Activated CD8-positive, alpha-beta memory T cell treated with anti-CD3 and anti-CD28 coated beads for 1 hour (primary cell): Measurements from ENCODE around the gene JAGN1.
A peak's percentile ranks its signal among the peaks of the same experiment; 100 is the strongest.
"Not testable (repeated sequence)": the region's sequence is repeated elsewhere in the genome, so short reads cannot be mapped to it uniquely, and the experiment has no call there.

Experiments used
- DNase-seq, 2 donors: peaks; one replicate each; pipeline ENCODE4 v3.0.0-alpha.2; 2020; ENCODE audit warnings: low read depth in 1 of 2; ENCODE audit errors: extremely low read depth in 1 of 2

JAGN1 gene

DNA sequence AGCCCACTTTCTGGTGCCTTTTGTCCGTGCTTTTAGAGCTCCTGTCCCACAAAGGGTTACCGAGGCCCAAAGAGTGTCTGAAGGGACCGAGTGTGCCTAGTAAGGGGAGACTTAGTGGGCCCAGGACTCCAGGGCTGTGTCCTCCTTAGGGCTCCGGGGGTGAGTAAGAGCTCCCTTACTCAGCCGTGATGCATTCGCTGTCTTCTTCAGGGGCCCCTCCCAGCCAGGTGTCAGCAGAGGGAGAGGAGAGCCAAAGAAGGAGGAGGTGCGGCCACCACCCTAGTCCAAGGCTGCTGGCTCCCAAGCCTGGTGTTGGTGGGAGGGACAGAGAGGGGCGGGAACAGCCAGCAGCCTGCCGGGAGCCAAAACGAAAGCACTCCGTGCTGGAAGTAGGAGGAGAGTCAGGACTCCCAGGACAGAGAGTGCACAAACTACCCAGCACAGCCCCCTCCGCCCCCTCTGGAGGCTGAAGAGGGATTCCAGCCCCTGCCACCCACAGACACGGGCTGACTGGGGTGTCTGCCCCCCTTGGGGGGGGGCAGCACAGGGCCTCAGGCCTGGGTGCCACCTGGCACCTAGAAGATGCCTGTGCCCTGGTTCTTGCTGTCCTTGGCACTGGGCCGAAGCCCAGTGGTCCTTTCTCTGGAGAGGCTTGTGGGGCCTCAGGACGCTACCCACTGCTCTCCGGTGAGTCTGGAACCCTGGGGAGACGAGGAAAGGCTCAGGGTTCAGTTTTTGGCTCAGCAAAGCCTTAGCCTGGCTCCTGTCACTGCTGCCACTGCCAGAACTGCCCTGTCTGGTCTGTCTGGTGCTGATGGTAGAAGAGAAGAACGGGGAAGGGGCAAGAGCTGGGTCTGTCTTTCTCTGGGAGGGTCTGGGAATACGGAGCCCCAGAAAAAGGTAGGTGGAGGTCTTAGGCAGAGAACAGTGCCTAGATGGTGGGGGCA is 26.6 kb downstream of the JAGN1 start, which contains the start of gene IL17RC:
Gene IL17RC (plus strand): TSS at position 365 of the 947 bp plus-strand sequence. CDS start 218 bp downstream, at position 583.
- no peak for DNase-seq

DNA sequence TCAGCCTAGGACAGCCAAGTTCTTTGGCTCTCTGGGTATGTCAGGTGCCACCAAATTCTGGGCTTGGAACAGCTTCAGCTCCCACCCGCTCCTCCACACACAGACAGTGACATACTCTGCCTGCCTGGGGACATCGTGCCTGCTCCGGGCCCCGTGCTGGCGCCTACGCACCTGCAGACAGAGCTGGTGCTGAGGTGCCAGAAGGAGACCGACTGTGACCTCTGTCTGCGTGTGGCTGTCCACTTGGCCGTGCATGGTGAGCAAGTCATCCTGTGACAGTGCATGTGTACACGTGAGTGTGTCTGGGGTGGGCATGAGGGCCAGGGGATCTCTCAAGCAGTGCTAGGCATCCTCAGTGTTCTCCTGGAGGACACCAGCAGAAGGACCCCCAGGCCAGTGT is 27.4 kb downstream of the JAGN1 start:
- DNase-seq = no peak

DNA sequence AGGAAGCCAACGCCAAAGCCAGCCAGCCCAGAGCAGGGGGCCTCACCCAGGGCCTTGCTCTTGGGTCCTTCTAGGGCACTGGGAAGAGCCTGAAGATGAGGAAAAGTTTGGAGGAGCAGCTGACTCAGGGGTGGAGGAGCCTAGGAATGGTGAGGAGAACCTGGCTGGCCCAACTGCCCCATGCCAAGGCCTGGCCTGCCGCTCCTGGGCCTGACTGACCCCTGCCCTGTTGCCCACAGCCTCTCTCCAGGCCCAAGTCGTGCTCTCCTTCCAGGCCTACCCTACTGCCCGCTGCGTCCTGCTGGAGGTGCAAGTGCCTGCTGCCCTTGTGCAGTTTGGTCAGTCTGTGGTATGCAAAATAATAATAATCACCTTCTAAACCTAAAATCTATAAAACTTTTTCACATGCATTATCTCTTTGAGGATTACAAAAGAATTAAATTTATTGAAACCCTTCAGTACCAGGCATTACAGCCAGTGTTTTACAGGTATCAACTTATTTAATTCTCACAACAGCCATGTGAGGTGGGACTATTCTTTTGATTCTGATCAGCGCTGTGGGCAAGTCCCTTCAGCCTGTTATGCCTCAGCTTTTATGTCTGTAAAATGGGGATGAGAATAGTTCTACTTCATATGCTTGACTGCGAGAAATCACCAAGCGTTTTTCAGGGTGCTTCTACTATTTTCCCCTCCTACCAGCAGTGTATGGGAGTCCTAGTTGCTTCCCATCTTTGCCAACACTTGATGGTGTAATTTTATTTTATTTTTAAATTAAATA is 28.0 kb downstream of the JAGN1 start:
- DNase-seq = no peak

DNA sequence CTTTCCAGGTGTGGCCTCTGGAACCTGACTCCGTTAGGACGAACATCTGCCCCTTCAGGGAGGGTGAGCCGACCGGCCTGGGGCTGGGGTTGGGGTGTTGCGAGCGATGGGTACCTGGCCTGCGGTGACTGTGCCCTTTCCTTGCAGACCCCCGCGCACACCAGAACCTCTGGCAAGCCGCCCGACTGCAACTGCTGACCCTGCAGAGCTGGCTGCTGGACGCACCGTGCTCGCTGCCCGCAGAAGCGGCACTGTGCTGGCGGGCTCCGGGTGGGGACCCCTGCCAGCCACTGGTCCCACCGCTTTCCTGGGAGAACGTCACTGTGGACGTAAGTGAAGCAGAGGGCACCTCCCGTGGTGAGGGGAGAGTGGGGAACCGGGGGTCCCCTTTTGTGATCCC is 37.7 kb downstream of the JAGN1 start:
- no peak for DNase-seq

DNA sequence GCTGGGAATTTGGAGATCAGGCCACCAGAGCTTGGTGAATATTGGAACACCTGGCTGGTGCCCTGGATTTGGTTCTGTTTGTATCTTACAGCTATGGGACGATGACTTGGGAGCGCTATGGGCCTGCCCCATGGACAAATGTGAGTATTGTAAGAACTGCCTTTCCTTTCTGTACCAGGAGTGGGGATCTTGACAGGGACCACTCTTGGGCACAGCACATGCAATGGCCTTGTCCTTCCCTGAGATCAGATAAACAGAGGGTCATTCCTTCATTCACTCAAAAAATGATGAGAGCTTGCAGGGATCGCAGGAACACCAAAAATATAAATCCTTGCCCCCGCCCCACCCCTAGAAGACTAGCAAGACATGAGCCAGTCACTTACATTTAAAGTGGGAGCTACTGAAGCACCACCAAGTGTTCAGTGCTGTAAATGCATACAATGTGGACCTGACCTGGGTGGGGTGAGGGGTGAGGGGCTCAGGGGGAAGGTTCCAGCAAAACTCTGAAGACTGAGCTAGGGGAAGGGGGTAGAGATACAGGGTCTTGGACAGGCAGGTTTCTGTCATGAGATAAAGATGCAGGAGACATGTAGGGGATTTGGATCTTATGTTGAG is 40.5 kb downstream of the JAGN1 start:
- DNase-seq = no peak

DNA sequence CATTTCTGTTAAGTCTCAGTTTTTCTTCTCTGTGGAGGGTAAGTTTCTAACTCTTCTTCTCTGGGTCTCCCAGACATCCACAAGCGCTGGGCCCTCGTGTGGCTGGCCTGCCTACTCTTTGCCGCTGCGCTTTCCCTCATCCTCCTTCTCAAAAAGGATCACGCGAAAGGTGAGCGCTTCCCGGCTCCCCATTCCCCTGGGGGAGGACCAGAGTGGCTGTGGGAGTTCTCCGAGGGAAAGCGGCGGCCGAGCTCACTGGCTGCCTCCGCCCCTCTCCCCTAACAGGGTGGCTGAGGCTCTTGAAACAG is 42.1 kb downstream of the JAGN1 start:
- no peak for DNase-seq

DNA sequence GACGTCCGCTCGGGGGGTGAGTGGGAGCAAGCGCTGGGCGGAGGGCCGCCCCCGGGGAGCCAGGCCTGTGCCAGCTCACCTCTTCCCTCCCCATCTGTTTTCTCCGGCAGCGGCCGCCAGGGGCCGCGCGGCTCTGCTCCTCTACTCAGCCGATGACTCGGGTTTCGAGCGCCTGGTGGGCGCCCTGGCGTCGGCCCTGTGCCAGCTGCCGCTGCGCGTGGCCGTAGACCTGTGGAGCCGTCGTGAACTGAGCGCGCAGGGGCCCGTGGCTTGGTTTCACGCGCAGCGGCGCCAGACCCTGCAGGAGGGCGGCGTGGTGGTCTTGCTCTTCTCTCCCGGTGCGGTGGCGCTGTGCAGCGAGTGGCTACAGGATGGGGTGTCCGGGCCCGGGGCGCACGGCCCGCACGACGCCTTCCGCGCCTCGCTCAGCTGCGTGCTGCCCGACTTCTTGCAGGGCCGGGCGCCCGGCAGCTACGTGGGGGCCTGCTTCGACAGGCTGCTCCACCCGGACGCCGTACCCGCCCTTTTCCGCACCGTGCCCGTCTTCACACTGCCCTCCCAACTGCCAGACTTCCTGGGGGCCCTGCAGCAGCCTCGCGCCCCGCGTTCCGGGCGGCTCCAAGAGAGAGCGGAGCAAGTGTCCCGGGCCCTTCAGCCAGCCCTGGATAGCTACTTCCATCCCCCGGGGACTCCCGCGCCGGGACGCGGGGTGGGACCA is 42.6 kb downstream of the JAGN1 start:
- DNase-seq = peak; percentile 59 to 81

DNA sequence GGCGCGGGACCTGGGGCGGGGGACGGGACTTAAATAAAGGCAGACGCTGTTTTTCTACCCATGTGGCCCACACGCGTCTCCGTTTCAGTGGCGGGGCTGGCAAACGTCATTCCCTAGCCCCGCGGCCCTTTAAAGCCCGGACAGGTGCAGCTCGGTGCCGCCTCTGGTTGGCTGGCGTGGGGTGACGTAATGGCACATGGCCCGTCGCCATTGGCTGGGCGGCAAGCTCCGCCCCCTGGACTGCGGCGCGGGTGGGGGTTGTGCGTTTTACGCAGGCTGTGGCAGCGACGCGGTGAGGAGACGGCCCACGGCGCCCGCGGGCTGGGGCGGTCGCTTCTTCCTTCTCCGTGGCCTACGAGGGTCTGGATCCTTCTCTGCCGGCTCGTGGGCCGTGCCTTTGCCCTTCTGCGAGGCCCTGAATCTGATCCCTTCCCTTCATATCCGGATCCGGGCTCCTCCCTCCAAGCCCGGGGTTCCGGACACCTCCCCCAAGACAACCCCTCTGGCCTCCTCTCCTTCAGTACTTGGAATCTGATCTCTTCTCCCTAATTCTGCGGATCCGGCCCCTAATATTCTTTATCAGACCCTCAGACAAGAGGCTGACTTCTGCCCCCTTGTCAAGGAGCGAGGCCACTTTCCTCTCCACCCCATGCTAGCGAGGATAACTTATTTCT is 43.3 kb downstream of the JAGN1 start, which contains the start of gene CRELD1:
Gene CRELD1 (plus strand): TSS at position 274 of the 674 bp plus-strand sequence. CDS start 605 bp downstream, outside the sequence.
- DNase-seq = peak; percentile 94 to 95

DNA sequence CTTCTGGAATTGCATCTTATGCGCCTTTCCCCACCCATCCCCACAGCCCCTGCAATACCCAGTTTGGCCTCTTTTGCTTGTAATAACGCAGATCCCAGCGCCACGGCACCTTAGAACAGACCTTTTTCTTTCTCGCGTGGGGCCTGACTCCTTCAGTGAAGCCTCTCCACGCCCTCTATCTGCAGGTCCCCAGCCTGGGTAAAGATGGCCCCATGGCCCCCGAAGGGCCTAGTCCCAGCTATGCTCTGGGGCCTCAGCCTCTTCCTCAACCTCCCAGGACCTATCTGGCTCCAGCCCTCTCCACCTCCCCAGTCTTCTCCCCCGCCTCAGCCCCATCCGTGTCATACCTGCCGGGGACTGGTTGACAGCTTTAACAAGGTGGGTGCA is 43.8 kb downstream of the JAGN1 start:
- DNase-seq = no peak

DNA sequence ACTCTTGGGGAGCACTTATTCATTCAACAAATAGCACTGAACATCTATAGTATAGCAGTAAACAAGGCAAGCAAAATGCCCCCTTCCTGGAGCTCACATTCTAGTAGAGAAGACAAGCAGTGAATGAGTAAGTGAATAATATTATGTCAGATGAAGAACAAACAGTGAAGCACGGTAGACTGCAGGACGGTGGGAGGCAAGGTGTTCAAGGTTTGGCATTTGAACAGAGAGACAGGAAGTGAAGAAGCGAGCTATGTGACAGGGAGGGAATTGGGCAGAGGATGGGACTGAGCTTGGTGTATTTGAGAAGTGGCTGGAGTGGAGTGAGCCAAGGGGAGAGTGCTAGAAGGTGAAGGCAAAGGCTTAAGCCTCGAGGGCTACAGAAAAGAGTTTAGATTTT is 44.6 kb downstream of the JAGN1 start:
- no peak for DNase-seq

DNA sequence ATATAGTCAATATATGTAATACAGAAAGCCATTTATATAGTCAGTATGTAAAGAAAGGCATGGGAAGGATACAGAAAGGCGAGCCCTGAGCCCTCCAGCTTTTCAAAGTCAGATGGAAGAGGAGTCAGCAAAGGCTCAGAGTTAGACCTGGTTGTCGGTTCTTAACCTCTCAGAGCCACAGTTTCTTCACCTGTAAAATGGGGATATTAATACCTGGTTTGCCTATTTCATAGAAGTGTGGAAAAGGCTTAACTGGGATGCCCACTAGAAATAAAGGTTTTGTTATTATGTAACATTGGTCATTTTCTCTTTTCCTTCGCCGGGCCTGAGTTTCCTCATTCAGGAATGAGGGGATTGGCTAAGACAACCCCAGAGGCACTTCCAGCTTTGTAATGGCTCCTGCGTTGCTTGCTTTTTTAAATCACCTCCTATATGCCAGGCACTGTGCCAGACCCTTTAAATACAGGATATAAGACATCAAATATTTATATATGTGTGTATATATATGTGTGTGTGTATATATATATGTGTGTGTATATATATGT is 45.6 kb downstream of the JAGN1 start:
- DNase-seq = no peak

DNA sequence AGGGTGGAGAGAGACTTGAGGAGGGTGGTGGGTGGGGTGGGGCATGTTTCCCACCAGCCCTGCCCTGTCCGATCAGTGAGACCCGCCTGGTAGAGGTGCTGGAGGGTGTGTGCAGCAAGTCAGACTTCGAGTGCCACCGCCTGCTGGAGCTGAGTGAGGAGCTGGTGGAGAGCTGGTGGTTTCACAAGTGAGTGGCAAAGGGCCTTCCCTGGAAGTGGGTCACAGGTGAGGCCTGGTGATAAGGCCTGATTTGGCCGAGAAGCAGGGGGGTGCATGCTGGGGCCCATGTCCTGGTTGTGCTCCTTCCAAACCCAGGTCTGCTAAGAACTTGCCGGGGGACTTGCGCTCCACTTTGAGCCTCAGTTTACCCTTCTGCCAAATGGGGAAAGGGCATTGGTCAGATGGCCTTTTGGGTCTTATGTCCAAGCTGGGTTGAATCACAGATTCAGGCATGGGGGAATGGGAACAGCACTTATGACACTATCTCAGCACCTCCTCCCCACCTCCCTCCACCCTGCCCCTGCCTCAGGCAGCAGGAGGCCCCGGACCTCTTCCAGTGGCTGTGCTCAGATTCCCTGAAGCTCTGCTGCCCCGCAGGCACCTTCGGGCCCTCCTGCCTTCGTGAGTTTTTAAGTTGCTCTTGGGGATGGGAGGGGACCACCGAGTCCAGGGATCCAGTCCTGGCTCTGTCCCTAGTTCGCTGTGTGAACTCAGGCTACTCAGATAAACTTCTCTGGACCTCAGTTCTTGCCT is 47.3 kb downstream of the JAGN1 start:
- DNase-seq = no peak

DNA sequence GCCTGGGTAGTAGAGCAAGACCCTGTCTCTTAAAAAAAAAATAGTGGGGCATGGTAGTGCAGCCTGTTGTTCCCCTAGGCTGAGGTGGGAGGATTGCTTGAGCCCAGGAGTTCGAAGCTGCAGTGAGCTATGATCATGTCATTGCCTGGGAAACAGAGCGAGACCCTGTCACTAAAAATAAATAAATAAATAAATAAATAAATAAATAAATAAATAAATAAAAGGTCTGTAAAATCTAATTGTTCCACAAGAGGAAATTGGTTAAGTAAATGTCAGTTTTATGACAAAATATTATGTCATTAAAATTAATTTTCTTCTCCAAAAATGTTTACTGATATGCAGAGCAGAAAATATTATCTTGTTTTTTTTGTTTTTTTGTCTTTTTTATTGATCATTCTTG is 48.6 kb downstream of the JAGN1 start:
- no peak for DNase-seq

DNA sequence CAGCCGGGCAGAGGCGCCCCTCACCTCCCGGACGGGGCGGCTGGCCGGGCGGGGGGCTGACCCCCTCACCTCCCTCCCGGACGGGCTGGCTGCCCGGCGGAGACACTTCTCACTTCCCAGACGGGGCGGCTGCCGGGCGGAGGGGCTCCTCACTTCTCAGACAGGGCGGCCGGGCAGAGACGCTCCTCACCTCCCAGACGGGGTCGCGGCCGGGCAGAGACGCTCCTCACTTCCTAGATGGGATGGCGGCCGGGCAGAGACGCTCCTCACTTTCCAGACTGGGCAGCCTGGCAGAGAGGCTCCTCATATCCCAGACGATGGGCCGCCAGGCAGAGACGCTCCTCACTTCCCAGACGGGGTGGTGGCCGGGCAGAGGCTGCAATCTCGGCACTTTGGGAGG is 49.5 kb downstream of the JAGN1 start:
- DNase-seq = not testable (repeated sequence)

DNA sequence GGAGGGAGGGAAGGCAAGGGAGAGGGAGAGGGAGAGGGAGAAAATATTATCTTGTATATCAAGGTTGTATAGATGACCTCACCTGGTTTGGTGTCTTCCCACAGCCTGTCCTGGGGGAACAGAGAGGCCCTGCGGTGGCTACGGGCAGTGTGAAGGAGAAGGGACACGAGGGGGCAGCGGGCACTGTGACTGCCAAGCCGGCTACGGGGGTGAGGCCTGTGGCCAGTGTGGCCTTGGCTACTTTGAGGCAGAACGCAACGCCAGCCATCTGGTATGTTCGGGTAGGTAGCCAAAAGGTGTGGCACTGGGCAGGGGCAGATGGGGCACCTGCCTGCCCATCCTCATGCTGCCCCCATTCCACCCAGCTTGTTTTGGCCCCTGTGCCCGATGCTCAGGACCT is 50.3 kb downstream of the JAGN1 start:
- DNase-seq = no peak

DNA sequence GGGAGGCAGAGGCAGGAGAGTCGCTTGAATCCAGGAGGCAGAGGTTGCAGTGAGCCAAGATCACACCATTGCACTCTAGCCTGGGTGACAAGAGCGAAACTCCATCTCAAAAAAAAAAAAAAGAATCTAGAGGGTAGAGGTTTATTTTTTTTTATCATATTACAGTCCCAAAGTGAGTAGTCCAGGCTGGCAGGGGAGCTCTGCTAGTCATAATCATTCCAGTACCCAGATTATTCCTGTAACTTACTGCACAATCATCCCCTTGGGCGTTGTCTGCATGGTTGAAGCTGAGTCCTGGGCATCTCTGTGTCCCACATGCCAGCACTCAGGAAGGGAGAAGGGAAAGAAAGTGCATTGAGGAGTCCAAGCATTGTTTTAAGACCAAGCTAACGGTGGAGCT is 51.8 kb downstream of the JAGN1 start:
- DNase-seq = no peak

DNA sequence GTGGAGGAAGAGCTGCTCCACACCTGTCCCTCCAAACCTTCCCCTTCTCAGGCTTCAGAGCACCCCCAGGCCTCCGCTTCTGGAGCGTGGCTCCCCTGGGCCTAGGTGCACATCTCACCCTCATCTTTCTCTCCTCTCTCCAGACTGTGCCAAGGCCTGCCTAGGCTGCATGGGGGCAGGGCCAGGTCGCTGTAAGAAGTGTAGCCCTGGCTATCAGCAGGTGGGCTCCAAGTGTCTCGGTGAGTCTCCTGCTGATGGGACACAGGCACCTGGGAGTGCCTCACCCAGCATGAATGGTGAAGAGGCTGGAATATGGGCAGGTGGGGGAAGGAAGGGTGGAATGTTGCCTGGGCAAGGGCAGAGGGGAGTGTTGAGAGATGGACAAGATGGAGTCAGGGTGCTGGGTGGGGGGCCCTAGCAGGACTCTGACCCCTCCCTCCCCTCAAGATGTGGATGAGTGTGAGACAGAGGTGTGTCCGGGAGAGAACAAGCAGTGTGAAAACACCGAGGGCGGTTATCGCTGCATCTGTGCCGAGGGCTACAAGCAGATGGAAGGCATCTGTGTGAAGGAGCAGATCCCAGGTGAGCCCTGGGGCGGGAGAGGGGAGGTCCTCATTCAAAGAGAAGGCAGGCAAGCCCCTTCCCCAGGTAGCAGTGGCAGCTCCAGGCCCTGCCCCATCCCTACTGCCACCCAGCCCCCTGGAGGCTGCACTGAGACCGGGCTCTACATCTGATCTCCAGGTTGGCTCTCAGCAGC is 52.7 kb downstream of the JAGN1 start:
- no peak for DNase-seq
